SK-N-SH treated with all-trans-retinoic acid at 6 μM for 48 hours (cell line): ENCODE measurements around the gene WDR73.

Experiments
- ATAC-seq: fragments of 200-7000 bp; cut with Tn5 transposase; 3 replicates; pipeline ENCODE4 v1.9.1; 2020; ENCODE audit warnings: mild to moderate bottlenecking, moderate library complexity
- ARNTL ChIP-seq: fragments of 450-650 bp; formaldehyde crosslinking; IDR thresholded peaks from 2 replicates; pipeline ENCODE4 v1.5.0; 2020; ENCODE audit warnings: low read depth, mild to moderate bottlenecking, moderate library complexity, borderline replicate concordance
- BACH2 ChIP-seq: fragments of 250-450 bp; sonication (Bioruptor Pico); IDR thresholded peaks from 2 replicates; pipeline ENCODE4 v1.9.0; 2021; ENCODE audit warnings: mild to moderate bottlenecking, borderline replicate concordance
- CSDC2 ChIP-seq: fragments of 250-450 bp; sonication (Bioruptor Pico); IDR thresholded peaks from 2 replicates; pipeline ENCODE4 v1.5.0; 2020; ENCODE audit warnings: mild to moderate bottlenecking, moderate library complexity
- ESRRG ChIP-seq: fragments of 250-450 bp; sonication (Bioruptor Pico); IDR thresholded peaks from 2 replicates; pipeline ENCODE4 v1.6.1; 2021; ENCODE audit warnings: mild to moderate bottlenecking
- GLIS3 ChIP-seq: fragments of 250-450 bp; sonication (Bioruptor Pico); IDR thresholded peaks from 2 replicates; pipeline ENCODE4 v1.5.0; 2020; ENCODE audit warnings: mild to moderate bottlenecking, moderate library complexity
- ISL1 ChIP-seq: fragments of 250-450 bp; sonication (Bioruptor Pico); IDR thresholded peaks from 2 replicates; pipeline ENCODE4 v2.1.2; 2022; ENCODE audit warnings: mild to moderate bottlenecking, moderate library complexity
- OSR1 ChIP-seq: fragments of 250-450 bp; sonication (Bioruptor Pico); IDR thresholded peaks from 2 replicates; pipeline ENCODE4 v1.8.0; 2022; ENCODE audit warnings: moderate library complexity, mild to moderate bottlenecking, inconsistent platforms
- PPARA ChIP-seq: fragments of 250-450 bp; sonication (Bioruptor Pico); IDR thresholded peaks from 2 replicates; pipeline ENCODE4 v1.5.0; 2020; ENCODE audit warnings: mild to moderate bottlenecking, borderline replicate concordance
- RARB ChIP-seq: fragments of 250-450 bp; sonication (Bioruptor Pico); IDR thresholded peaks from 2 replicates; pipeline ENCODE4 v1.8.0; 2021; ENCODE audit warnings: mild to moderate bottlenecking, moderate library complexity
- SNAI2 ChIP-seq: fragments of 250-450 bp; sonication (Bioruptor Pico); IDR thresholded peaks from 2 replicates; pipeline ENCODE4 v1.5.0; 2020; ENCODE audit warnings: mild to moderate bottlenecking, moderate library complexity
- TCF4 ChIP-seq: fragments of 250-450 bp; sonication (Bioruptor Pico); IDR thresholded peaks from 2 replicates; pipeline ENCODE4 v1.8.0; 2021; ENCODE audit warnings: mild to moderate bottlenecking, moderate library complexity, borderline replicate concordance
- TOX ChIP-seq: fragments of 250-450 bp; sonication (Bioruptor Pico); IDR thresholded peaks from 2 replicates; pipeline ENCODE4 v1.8.0; 2021; ENCODE audit warnings: mild to moderate bottlenecking, moderate library complexity, borderline replicate concordance
- ZC3H10 ChIP-seq: fragments of 250-450 bp; sonication (Bioruptor Pico); IDR thresholded peaks from 2 replicates; pipeline ENCODE4 v1.5.1; 2021; ENCODE audit warnings: mild to moderate bottlenecking, moderate library complexity
- ZFP3 ChIP-seq: fragments of 250-450 bp; sonication (Bioruptor Pico); IDR thresholded peaks from 2 replicates; pipeline ENCODE4 v1.5.0; 2020; ENCODE audit warnings: mild to moderate bottlenecking, moderate library complexity
- ZFP30 ChIP-seq: fragments of 450-650 bp; formaldehyde crosslinking; IDR thresholded peaks from 2 replicates; pipeline ENCODE4 v1.5.0; 2022; ENCODE audit warnings: mild to moderate bottlenecking, moderate library complexity
- ZNF8 ChIP-seq: fragments of 450-650 bp; formaldehyde crosslinking; IDR thresholded peaks from 2 replicates; pipeline ENCODE4 v1.5.0; 2020; ENCODE audit warnings: mild to moderate bottlenecking, moderate library complexity
- TF ChIP-seq, protein P1 (sequence below): fragments of 250-450 bp; sonication (Bioruptor Pico); IDR thresholded peaks from 2 replicates; pipeline ENCODE4 v1.8.0; 2020; ENCODE audit warnings: mild to moderate bottlenecking, moderate library complexity, borderline replicate concordance
- TF ChIP-seq, protein P2 (sequence below): fragments of 250-450 bp; sonication (Bioruptor Pico); IDR thresholded peaks from 2 replicates; pipeline ENCODE4 v1.8.0; 2021; ENCODE audit warnings: low read depth, mild to moderate bottlenecking, moderate library complexity, borderline replicate concordance

The WDR73 gene

DNA sequence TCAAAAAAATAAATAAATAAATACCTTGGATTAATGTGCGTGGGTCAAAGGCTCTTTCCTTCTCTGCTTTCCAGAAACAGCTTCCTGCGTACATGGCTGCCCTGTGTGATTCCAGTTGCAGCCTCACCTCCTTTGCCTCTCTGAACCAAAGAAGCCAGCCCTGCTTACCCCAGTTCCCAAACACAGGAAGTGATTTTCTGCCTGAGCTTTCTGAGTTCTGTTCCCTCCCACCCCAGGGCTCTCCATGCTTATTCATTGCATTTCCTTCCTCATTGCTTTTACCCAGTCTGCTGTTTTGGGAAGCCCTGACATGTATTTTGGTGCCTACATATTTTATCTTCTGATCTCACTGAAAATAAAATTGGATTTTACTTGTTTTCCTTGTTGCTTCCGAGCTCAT is 37.8 kb downstream of the WDR73 start (continued):
- TF ChIP-seq, protein P1, sequence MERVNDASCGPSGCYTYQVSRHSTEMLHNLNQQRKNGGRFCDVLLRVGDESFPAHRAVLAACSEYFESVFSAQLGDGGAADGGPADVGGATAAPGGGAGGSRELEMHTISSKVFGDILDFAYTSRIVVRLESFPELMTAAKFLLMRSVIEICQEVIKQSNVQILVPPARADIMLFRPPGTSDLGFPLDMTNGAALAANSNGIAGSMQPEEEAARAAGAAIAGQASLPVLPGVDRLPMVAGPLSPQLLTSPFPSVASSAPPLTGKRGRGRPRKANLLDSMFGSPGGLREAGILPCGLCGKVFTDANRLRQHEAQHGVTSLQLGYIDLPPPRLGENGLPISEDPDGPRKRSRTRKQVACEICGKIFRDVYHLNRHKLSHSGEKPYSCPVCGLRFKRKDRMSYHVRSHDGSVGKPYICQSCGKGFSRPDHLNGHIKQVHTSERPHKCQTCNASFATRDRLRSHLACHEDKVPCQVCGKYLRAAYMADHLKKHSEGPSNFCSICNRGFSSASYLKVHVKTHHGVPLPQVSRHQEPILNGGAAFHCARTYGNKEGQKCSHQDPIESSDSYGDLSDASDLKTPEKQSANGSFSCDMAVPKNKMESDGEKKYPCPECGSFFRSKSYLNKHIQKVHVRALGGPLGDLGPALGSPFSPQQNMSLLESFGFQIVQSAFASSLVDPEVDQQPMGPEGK: no peak
- TF ChIP-seq RARB (CRISPR knock-in tag) (no peak), TCF4 (no peak), OSR1 (CRISPR knock-in tag) (no peak), ISL1 (CRISPR knock-in tag) (no peak), TOX (CRISPR knock-in tag) (no peak)
- TF ChIP-seq, protein P2, sequence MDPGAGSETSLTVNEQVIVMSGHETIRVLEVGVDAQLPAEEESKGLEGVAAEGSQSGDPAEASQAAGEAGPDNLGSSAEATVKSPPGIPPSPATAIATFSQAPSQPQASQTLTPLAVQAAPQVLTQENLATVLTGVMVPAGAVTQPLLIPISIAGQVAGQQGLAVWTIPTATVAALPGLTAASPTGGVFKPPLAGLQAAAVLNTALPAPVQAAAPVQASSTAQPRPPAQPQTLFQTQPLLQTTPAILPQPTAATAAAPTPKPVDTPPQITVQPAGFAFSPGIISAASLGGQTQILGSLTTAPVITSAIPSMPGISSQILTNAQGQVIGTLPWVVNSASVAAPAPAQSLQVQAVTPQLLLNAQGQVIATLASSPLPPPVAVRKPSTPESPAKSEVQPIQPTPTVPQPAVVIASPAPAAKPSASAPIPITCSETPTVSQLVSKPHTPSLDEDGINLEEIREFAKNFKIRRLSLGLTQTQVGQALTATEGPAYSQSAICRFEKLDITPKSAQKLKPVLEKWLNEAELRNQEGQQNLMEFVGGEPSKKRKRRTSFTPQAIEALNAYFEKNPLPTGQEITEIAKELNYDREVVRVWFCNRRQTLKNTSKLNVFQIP (CRISPR knock-in tag): no peak

DNA sequence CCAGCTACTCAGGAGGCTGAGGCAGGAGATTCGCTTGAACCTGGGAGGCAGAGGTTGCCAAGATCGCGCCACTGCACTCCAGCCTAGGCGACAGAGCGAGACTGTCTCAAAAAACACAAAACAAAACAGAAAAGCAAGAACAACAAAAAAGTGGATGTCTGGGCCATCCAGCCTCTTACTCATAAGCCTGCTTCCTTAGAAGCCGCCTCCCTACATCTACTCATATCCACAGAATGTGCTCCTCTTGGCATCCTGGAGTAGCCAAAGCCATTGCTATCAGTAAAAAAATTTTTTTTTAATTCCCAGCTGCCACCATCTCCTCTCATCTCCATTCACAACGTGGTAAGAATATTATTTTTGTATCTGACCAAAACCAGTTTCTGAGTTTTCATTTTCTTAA is 42.5 kb downstream of the WDR73 start:
- ATAC-seq: no peak
- TF ChIP-seq CSDC2 (CRISPR knock-in tag): no peak
- TF ChIP-seq ZC3H10 (CRISPR knock-in tag): no peak
- no peak for TF ChIP-seq ZFP30 (CRISPR knock-in tag)

DNA sequence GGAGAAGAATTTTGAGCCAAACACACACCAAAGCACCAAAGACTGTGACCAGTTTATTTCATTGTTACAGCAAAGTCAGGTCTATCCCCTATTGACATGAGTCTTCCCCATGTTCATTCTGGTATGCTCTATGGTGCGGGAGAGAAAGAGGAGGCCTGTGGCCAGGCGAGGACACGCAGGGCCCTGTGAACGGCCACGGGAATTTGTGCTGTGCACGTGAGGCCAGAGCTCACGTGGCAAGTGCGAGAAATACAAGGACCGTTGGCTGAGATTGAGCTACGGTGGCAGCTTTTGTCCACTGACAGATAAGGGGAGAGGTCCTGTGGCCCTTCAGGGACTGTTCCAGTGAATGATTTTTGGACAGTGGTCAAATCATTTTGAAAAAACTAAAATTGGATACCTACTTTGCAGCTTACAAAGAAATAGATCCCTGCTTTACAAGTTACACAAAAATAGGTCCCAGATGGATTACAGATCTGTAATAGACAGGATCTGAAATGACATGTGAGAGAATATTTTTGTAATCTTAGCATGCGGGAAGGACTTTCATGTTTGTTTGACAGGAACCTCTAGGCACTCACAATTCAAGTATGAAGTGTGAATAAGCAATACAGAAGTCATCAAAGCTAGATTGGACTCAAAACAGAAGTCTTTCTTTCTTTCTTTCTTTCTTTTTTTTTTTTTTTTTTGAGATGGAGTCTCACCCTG is 44.1 kb downstream of the WDR73 start:
- no peak for ATAC-seq
- TF ChIP-seq ZC3H10 (CRISPR knock-in tag) (no peak), ZFP3 (no peak), ESRRG (CRISPR knock-in tag) (no peak), ZNF8 (no peak), SNAI2 (no peak), BACH2 (CRISPR knock-in tag) (no peak)
- TF ChIP-seq, protein P2 (CRISPR knock-in tag): no peak

DNA sequence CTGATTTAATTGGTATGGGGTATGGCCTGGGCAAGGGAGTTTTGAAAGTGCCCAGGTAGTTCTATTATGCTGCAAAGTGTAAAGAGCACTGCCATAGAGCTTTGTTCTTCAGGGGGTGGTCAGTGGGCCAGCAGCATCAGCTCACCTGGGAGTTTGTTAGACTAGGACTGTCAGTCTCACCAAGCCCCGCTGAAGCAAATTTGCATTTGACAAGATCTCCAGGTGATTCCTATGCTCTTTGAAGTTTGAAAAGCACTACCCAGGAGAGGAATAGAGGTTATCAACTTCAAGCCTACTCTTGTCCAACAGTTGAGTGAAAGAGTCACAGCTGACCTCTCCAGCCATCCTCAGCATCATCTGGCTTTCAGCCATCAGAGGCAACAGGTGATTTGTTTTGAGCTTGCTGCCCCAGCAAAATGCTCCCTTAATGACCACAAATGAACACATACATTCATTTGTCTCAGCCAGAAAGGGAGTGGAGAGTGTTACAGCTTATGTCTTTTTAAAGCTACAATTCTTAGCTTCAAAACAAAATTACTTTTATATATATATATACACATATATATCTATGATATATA is 45.3 kb downstream of the WDR73 start:
- TF ChIP-seq CSDC2 (CRISPR knock-in tag) (no peak), RARB (CRISPR knock-in tag) (no peak), ARNTL (CRISPR knock-in tag) (no peak), ZC3H10 (CRISPR knock-in tag) (no peak), GLIS3 (CRISPR knock-in tag) (no peak), PPARA (CRISPR knock-in tag) (no peak), TOX (CRISPR knock-in tag) (no peak), ISL1 (CRISPR knock-in tag) (no peak)
- TF ChIP-seq, protein P2 (CRISPR knock-in tag): no peak
- no peak for ATAC-seq

DNA sequence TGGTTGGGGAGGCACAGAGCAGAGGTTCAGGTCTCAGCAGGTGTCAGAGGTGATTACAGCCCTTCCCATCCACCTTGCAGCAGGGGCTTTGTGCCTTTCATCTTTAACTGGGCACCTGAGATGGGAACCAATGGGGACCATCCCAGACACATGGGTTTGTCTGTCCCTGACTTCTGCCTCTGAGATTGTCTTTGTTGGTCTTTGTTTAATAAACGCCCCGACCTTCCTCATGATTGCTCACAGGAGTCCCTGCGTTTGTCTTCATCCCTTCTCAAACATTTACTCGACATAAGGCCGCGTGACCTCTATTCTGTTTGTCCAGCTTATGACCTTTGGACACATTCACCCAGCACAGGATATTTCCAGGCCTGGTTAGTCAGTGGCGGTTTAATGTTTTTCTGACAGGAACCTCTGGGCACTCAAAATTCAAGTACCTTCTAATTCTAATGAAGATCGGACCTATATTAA is 47.4 kb downstream of the WDR73 start:
- ATAC-seq: no peak
- TF ChIP-seq ISL1 (CRISPR knock-in tag): no peak
- no peak for TF ChIP-seq OSR1 (CRISPR knock-in tag)
- no peak for TF ChIP-seq RARB (CRISPR knock-in tag)
- no peak for TF ChIP-seq TOX (CRISPR knock-in tag)
- TF ChIP-seq ZC3H10 (CRISPR knock-in tag): no peak
